CD4-positive, alpha-beta T cell treated with Interleukin-1 beta for 1 hour (primary cell): ENCODE results near the gene SLC24A3.
A peak's percentile ranks its signal among the peaks of the same experiment; 100 is the strongest.

Source experiments
- DNase-seq, 2 donors: peaks; one replicate each; pipeline ENCODE4 v3.0.0-alpha.2; 2020 to 2022

SLC24A3 gene

DNA sequence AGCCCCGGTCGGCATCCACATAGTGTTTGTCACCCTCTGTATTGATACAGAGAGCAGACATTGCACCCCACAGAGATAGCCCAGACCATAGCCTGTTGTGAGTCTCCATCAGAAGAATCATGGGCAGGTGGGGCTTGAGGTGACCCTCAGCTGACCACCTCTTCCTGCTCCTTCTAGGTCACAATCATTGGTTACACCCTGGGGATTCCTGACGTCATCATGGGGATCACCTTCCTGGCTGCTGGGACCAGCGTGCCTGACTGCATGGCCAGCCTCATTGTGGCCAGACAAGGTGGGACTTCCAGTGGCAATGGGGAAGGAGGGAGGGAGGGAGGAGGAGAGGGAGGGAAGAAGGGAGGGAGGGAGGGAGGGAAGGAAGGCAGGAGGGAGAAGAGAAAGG is 484.2 kb downstream of the SLC24A3 start:
- no peak for DNase-seq

DNA sequence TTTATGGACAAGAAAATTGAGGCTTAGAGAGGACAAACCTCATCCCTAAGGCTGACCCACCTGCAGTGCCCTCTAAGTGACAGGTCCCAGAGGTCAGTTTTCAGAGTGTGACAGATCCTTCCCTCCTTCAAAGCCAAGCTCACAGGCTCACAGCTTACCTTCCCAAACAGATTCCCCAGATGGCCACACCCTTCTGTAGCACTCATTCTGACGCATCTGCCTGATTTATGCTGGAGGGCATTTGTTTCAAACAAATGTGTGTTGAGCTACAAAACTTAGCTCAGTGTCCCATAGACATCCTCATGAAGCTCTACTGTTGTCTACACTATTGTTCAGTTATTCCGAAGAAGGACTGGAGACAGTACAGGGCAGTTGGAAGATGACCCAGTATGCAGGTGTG is 485.0 kb downstream of the SLC24A3 start:
- no peak for DNase-seq

DNA sequence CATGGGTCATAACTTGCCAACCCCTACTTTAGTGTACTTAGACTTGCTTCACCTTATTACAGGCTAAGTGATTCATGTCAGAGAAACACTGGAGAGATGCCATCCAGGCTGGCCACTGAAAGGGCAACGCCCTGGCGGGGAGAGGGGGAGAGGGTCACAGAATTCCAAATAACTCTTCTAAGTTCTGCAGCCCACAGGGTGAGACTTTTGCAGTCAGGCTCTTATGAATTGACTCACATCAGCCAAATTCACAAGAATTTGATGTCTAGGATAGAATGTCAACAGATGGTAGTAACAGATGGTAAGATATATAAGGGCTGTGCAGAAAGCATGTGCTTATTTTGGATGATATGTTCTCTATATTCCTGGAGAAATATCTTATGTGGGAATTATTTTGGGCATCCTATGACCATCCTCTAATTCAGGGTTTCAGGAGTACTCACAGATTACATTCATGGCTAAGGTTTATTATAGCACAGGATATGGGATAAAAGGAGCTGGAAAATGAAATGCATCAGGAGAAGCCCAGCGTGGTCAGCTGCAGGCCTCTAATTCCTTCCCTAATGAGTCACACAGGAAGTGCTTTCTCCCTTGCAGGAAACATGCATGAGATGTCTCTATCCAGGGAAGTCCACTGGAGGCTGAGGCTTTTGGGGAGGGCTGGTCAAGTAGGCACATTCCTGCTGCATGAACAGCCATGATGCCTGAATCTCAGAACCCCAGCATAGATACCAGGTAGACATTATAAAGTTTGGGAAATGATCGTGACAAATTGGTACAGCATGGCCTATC is 486.9 kb downstream of the SLC24A3 start:
- DNase-seq = no peak

DNA sequence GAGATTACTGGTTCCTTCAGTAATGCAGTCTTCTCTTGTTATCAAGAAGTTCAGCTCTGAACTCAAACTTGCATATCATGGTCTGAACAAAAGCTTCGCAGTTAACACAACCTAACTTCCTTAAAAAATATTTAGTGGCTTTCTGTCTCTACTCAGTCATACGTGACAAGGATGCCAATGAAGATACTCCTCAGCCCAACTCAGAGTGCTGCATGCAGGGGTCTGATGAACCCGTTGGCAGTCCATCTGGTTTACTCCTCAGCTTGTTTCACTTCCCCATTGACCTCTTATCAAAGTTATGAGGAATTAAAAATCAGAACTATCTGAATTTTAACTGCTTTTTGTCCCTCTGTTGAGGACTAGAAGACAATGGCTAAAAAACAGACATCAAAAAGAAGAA is 489.0 kb downstream of the SLC24A3 start:
- peak in 1 of 2 donors; percentile 62 for DNase-seq

DNA sequence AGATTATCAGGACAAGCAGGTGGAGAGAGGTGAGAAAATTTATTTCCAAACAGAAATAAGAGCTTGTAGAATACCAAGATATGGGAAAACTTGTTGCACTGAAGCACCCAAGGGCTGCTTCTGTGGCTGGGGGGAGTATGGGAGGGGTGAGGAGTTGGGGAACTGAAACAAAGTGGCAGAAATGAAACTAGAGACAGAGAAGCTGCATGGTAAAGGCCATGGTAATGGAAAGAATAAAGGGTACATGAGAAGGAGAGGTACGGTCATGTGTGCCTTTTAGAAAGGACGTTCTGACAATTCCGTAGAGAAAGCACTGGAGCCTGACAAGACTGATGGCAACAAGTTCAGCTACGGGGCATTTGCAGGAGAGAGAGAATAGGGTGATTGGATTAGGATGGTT is 494.0 kb downstream of the SLC24A3 start:
- peak in 1 of 2 donors; percentile 7 for DNase-seq

DNA sequence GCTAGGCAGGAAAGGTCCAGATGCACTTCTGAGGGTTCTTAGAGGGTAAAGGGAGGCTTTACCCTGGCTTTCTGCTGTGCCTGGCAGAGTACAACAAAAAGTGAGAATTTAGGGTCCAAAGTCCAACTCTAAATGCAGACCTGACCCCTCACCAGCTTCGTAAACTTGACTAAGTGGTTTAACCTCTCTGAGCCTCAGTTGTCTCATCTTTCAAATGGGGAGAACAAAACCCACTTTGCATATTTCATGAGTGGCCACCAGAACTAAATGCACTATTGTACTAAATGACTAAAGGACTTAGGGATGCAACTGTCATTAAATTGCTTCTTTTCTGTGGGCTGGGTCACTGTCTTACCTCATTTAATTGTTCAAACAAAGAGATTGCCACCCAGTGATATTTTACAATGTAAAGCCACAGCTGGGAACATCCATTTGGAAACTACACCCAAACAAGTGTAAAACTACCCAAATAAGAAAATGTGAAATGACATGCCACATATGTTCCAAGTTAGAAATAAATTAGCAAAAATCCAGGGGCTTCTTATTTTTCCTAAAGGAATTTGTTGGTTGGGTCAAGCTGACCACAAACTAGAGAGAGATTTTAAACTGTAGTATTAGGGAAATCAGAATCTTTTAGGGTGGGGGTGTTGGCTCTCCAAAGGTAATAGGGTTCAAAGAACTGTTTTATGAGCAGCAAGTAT is 497.3 kb downstream of the SLC24A3 start:
- DNase-seq = no peak

DNA sequence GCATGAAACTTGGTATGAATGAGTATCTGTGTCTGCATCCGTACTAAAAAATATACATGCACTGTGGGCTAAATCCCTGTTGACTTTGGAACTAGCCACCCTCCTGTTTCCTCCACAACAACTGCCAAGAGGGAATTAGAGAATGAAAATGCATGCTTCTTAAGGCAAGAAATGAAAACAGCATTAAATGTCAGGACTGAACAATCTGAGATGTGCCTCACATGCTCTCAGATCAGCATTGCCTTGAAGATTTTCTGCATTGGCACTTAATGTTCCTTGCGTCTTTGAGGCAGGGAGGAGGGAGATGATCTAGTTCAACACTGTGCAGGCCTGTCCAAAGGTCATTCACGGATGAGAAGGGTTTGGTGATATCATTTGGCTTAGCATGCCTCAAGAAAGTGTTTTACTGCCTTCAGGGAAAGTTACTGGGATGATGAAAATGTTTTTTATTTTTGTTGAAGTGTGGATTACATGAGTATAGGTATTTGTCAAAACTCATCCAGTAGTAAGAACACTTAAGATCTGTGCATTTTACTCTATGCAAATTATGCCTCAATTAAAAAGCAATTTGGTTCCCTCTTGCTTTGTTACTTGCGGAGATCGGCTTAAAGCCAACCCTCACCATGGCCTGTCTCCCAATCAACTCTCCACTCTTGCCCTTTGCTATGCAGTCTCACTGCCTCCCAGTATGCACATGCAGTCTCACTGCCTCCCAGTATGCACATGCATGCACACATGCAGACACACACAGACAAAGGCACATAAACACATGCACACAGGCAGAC is 498.1 kb downstream of the SLC24A3 start:
- no peak for DNase-seq

DNA sequence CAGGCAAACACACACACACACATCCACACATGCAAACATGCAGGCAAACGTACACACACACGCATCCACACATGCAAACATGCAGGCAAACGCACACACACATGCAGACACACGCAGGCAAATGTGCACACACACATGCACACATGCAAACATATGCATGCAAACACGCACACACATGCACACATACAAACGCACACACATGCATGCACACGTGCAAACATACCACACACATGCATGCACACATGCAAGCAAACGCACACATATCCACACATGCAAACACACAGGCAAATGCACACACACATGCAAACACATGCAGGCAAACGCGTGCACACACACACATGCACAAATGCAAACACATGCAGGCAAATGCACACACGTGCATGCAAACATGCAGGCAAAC is 498.7 kb downstream of the SLC24A3 start:
- DNase-seq = no peak

DNA sequence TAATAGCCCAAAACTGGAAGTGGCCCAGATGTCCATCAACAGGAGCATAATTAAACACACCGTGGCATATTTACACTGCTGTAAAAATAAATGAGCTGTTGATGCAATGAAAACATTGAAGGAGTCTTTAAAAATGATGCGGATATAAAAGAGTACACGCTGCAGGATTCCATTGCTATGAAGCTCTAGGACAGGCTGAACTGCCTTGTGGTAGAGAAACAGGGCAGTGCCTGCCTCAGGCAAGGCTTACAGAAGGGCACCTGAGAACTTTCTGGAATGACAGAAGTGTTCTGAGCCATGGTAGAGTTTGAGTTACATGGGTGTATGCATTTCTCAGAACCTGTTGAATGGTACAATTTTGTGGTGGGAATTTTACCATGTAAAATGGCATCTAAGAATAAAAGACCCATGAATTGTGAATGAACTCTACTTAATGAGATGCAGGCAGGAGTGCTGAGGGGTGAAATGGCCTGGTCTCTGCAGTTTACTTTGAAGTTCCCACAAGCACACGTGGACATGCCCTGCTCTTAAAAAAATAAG is 500.3 kb downstream of the SLC24A3 start:
- no peak for DNase-seq

DNA sequence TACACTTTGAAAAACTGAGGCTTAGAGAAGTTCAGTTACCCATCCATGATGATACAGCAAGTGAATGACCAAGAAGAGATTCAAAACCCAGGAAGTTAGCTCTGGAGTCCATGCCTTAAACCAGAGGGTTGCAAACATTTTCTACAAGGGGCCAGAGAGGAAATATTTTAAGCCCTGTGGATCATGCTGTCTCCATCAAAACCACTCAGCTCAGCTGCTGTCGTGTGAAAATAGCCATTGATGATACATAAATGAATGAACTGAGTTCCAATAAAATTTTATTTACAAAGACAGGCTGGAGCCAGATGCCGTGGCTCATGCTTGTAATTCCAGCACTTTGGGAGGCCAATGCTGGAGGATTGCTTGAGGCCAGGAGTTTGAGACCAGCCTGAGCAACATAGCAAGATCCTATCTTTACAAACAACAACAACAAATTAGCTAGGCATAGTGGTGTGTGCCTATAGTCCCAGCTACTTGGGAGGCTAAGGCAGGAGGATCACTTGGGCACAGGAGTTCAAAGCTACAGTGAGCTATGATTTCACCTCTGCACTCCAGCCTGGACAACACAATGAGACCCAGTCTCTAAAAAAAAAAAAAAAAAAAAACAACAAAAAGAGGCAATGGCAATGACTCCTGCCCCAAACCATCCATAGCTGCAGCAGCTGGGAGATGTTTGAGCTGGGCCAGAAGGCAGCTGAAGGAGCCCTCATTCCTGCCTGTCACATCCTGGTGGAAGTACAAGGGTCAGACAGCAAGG is 501.6 kb downstream of the SLC24A3 start:
- DNase-seq = no peak

DNA sequence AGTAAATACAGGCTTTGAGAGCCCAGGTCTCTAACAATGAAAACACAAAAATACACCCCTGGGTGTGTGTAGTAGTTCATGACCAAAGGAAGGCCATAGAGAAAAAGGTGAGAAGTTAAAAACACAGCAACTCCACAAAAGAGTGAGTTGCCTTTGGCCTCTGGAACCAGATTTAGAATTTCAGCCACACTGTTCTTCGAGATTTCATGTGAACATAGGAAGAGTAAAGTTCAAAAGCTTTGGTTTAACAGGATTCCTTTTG is 502.1 kb downstream of the SLC24A3 start:
- no peak for DNase-seq

DNA sequence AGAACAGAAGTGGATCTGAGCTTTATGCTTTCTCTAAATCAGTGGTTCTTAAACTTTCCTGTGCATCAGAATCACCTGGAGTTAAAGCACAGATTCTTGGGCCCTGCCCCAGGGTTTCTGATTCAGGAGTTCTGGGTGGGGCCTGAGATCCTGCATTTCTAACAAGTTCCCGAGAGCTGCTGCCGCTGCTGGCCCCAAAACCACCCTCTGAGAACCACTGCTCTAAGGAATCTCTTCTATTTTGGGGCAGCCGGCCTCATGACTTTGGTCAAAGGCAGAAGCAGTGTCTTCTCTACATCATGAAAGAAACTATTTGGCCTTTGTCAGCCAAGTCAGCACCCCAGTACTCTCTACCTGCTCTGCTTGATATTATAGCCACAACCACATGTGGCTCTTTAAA is 503.5 kb downstream of the SLC24A3 start:
- DNase-seq = no peak

DNA sequence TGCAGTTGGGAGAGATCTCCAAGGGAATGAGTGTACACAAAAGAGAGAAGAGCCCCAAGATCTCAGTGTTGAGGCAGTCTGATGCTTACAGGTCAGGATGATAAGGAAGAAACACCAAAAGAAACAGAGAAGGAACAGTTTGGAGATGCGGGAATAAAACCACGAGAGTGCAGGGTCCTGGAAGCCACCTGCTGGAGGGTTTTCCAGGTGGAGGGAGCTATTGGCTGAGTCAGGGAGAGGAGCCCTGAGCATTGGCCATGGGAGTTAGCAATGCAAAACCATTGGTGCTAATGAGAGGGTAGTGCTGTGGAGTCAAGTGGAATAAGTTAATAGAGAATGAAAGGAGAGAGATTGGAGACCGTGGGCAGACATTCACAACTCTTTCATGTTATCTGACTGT is 506.4 kb downstream of the SLC24A3 start:
- DNase-seq = no peak

DNA sequence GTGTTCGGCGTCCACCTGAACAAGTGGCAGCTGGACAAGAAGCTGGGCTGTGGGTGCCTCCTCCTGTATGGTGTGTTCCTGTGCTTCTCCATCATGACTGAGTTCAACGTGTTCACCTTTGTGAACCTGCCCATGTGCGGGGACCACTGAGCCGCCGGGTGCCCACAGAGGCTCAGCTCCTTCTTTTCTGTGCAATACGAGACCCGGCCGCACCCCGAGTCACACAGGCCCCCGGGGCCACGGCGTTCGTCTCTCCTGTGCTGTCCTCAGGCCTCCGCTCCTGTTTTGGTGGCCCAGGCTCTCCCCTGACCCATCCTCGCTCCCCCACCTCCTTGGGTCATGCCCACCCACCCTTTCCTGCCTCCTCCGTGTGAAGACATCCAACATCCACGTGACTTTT is 508.5 kb downstream of the SLC24A3 start:
- DNase-seq = no peak

DNA sequence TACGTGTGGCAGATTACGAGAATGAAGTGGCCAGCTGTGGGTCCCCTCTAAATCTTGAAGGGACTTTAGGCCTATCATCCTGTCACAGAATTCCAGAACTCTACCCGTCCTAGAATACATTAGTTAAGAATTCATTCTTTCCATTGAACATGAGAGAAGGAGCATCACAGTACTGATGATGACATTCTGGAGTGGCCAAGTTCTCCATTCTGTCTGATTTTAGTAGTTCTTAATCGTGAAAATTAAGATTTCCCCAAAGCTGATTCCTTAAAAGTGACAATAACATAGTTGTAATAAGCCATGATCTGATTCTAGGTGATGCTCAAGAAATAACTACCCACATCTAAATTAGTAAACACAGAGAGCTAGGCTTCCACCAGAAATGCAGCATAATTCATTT is 510.6 kb downstream of the SLC24A3 start:
- no peak for DNase-seq

DNA sequence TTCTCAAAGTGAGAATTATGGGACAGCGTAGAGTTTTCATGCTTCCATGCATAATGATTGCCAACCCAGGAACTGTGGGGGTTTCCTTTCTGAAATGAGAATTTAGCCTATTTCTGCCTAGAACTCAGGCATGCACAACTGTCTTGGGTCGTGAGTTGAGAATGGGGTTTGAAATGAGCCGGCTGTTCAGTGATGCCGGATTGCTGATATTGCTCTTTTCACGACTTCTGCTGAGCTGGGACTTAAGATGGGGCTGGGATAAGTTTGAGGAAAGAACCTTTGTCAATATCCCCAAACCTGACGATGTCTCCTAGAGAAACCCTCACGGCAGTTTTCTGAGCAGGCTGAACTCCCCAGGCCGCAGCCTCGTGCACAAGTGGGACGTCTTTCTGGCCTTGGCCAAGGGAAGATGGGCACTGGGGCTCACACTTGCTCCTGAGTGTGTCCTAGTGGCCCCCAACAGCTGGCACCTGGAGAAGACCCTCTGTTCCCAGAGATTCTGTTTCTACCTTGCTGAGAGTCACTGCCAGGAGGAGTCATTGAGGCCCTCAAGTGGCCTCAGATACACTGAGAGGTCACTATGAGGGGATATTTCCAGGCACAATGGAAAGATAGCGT is 511.5 kb downstream of the SLC24A3 start:
- no peak for DNase-seq

DNA sequence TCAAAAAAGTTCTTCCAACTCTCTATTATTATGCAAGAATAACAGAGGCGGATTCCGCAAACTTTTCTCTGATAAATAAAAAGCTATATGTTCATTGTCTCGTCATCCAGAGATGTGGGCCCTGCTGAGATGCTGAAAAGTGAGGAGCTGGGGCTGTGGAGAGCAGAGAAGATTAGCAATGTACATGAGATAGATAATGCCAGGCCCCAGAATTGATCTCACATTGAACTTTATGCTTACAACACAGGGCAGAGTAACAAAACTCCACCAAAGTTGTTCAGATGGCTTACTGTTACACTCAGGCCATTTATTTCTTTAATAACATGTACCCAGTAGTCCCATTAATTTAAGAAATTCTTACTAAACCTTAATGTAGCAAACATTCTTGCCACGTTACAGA is 512.9 kb downstream of the SLC24A3 start:
- DNase-seq = no peak

DNA sequence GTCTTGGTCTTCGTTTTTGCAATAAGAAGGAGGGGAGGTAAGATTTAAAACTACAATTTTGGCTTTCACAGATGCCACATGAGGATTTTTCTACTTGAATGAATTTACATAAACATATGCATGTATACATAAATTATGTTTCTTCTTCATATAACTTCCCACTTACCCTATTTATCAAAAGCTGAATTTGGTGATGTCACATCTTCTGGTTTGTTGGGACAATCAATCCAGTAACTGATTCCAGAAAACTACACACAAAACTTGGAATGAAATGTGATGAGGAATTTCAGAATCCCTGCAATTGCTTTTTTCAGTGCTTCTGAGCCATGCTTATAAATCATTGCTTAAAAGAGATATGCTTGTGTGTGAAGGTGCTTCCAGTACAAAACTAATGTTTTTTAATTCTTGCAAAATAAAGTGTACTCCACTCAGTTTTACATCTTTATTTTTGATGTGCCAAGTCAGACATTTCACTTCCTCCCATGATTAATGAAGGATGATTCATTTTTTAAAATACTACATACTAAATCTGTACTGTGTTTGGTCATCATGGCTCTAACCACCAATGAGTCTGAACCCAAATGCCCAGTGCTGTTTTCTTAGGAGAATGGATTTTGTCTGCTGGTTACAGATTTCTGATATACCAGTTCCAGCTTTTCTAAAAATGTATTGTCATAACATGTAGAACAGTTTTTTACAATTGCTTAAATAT is 513.5 kb downstream of the SLC24A3 start:
- DNase-seq = no peak

DNA sequence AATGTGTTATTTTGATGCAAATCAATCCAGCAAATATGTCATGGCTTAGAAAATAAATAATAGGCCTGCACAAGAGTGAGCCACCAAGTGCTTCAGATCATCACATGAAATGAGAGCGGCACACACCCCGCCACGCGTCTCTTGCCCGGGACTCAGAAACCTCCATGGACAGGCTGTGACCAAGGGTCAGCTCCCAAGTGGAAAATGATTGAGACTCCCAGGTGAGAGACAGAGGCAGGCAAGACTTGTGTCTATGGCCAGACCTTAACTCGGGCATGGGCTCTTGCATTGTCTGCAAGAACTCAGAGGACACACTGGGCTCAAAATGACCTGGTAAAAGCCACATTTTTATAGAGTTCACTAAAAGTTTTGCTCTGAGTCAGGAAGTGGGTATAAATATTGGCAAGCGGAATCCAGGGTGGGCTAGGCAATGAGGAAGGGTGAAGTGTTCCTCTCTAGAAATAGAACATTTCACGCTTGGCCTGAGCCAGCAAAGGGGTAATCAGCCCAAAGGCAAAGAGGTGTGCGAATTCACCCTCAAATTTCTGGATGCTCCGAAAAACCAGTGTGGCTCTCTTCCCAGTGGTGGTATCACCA is 514.9 kb downstream of the SLC24A3 start:
- no peak for DNase-seq

DNA sequence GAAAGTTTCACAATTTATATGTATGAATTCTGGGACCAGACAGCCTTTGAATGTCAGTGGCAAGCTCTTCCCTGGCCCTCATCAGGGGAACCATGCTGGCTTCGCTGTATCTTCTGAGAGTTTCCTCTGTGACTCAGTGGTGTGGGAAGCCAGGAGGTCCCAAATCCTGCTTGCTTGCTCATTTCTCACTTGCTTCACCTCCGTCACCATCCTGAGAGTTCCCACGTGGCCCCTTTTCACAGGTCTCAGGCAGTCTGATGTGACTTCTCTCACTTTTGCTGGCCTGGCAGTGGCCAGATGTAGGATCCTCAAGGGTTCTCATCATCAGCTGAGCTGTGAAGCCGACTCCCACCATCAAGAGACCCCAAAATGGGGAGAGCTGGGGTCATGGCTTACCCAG is 517.2 kb downstream of the SLC24A3 start:
- no peak for DNase-seq

DNA sequence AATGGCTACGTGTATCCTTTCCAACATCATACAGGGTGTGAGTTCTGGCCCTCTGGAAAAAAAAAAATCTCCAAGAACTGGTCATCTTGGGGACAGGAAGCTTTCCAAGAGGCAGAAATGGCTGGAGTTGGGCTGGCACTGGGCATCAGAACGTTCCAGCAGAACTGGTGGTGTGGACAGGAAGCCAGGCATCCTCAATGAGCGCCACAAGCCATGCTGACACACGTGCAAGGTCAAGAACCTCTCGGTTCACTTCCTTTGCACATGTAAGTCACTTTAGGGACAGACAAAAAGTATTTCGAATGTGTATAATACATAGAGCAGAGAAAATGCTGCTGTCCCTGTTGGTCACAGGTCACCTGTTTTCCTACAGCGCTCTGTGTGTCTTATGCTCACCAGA is 518.3 kb downstream of the SLC24A3 start:
- no peak for DNase-seq

DNA sequence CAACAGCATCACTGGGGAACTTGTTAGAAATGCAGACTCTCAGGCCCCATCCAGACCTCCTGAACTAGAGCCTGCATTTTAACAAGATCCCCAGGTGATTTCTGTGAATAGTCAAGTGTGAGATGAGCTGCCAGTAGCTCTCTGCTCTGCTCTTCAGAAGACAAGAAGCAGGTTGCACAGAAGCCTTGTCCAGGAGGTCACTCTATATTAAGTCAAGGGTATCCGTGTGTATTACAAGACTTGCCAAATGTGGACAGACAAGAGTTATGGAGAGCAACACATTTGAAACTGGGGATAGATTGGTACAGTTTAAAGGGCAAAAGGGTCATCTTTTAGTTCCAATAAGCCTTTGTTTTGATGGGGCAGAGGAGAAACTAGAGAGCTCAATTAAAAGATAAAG is 522.4 kb downstream of the SLC24A3 start:
- no peak for DNase-seq
